MM.1S (cell line): ENCODE results near the gene DYNC1LI1.

ENCODE experiments used
- CTCF ChIP-seq: fragments of 300-600 bp; sonication (generic); IDR thresholded peaks from 2 replicates; pipeline ENCODE4 v1.5.1; 2016; ENCODE audit warnings: antibody characterized with exemption, low read length, mixed read lengths
- EZH2 ChIP-seq: fragments of 300-600 bp; sonication (generic); optimal IDR thresholded peaks from 2 replicates; pipeline ENCODE3; 2017; ENCODE audit warnings: low read depth, mild to moderate bottlenecking, antibody characterized with exemption, low read length, mixed read lengths
- EZH2phosphoT487 ChIP-seq: fragments of 300-600 bp; sonication (generic); IDR thresholded peaks from 2 replicates; pipeline ENCODE4 v1.6.1; 2018; ENCODE audit warnings: antibody characterized with exemption, low read length

DNA sequence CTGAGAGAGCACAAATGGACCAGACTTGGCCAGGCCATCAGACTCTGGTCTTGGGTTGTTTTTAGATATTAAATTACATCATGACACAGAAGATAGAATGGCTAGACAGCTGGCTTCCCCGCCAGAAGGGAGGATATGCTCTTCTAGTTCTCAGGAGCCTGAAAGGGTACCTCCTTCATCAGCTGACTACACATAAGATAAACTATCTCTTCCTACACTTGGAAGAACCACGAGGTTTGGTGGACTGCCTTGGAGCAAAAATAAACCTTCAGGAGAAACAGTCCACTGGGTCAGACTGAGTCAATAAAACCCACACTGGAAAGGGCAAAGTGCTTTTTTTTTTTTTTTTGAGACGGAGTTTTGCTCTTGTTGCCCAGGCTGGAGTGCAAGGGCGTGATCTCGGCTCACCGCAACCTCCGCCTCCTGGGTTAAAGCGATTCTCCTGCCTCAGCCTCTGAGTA lies 26.3 kb upstream of the DYNC1LI1 start:
- no peak for TF ChIP-seq CTCF
- TF ChIP-seq EZH2: no peak
- TF ChIP-seq EZH2phosphoT487: no peak
